ENCODE measurements around the gene ADAT3. TPM values are rescaled to one million over a fixed set of nuclear protein-coding genes. Genes with fewer than 3 reads are reported as not detected.
A peak's percentile ranks its signal among the peaks of the same experiment; 100 is the strongest.

The ADAT3 gene
- total RNA-seq, 1 donor = 4.0 TPM

DNA sequence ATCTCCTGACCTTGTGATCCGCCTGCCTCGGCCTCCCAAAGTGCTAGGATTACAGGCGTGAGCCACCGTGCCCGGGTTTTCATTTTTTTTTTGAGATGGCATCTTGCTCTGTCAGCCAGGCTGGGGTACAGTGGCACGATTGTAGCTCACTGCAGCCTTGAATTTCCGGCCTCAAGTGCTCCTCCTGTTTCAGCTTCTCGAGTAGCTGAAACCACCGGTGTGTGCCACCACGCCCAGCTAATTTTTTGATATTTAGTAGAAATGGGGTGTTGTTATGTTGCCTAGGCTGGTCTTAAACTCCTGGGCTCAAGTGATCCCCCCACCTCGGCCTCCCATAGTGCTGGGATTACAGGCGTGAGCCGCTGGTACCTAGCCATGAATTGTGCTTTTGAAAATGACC lies 5.9 kb downstream of the ADAT3 start:
- no peak for DNase-seq (ENCODE audit: low read depth in 2 of 3, low spot score in 2 of 3)

DNA sequence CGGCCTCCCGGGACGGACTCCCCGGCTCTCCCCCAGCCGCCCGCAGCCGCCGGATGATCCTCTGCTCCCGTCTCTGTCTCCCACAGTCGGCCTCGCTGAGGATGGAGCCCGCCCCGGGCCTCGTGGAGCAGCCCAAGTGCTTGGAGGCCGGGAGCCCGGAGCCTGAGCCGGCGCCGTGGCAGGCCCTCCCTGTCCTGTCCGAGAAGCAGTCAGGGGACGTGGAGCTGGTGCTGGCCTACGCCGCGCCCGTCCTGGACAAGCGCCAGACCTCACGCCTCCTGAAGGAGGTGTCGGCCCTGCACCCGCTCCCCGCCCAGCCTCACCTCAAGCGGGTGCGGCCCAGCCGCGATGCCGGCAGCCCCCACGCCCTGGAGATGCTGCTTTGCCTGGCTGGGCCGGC lies 6.8 kb downstream of the ADAT3 start:
- DNase-seq (ENCODE audit: low read depth in 2 of 3, low spot score in 2 of 3) = no peak

DNA sequence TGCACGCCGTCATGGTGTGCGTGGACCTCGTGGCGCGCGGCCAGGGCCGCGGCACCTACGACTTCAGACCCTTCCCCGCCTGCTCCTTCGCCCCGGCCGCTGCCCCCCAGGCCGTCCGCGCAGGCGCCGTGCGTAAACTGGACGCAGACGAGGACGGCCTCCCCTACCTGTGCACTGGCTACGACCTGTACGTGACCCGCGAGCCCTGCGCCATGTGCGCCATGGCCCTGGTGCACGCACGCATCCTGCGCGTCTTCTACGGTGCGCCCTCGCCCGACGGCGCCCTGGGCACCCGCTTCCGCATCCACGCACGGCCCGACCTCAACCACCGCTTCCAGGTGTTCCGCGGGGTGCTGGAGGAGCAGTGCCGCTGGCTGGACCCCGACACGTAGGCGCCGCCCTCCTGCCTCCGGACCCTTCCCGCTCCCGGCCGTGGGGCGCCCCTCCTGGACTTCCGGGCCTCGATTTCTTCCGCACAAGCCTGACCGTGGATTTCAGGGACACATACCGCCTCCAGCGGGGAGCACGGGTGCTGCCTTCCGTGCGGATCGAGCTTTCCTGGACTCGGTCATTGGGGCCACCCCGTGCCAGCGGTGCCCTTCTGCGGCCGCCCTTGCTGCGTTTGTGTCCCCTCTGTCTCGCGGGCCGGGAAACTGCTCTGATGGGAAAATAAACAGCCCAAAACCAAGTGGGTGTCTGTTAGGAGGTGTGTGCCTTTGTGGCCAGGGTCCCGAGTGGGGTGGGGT lies 7.7 kb downstream of the ADAT3 start:
- no peak for DNase-seq (ENCODE audit: low read depth in 2 of 3, low spot score in 2 of 3)

DNA sequence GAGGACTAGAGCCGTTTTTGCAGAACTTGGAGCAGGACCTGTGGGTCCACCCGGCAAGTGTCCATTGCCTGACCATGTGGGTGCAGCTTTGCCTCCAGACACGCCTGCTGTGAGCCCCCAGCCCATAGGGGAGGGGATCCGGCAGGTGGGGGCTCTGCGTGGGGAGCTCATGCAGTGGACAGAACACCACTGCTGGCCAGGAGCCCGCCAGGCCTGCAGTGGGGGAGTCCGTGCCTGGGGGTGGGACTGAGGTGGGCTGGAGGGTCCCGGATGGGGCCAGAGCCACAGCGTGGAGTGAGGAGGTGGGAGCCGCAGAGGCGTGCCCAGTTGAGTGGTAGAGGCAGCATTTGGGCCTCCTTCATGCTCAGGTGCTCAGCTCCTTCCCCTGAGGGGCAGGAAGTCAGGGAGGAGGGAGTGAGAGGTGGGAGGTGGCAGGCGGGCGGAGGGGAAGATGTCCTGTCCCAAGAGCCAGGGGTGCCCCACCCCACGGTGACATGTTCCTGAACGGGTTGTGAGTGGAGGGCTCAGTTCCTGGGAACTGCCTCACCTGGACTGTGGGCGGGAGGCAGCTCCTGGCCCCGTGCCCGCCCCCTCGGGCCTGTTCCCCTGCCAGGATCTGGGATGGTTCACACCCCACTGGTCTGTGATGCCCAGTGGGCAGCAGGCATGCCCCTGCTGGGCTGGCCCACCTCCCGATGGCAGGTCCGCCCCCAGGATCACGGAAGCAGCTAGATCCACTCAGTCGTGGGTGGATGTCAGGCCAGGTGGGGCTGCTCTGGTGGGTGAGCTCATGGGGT lies 8.8 kb downstream of the ADAT3 start:
- no peak for DNase-seq (ENCODE audit: low read depth in 2 of 3, low spot score in 2 of 3)

DNA sequence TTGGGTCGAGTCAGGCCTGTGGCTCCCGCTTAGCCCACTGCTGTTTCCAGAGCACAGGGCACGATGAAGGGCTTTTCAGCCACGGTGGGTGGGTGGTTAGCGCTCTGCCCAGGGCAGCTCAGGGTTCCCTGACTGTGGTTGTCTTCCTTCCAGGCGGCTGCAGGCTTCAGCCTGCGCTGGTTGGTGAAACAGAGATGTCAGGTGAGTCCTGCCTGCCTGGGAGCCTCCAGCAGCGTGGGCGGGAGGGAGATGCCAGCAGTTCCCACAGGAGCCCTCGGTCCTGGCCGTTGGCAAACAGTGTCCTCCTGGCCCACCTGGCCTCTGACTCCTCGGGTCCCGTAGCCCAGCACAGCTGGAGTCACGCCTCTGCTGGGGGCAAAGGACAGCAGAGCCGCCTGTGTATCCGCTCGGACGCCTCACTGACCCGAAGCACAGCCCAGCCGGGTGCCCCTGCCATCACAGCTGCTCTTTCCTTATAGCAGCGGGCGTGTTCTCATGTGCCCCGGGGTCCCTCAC lies 9.7 kb downstream of the ADAT3 start:
- no peak for DNase-seq (ENCODE audit: low read depth in 2 of 3, low spot score in 2 of 3)

DNA sequence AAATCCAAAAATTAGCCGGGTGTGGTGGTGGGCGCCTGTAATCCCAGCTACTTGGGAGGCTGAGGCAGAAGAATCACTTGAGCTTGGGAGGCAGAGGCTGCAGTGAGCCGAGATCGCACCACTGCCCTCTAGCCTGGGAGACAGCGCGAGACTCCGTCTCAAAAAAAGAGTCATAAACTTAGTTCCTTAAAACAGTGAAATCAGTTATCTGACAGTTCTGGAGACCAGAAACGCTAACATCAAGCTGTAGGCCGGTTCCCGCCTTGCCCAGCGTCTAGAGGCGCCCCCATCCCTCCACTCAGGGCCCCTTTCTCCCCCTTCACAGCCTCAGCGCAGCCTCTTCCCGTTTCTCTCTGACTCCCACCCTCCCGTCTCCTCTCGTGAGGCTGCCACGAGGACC lies 11.9 kb downstream of the ADAT3 start:
- peak in 1 of 3 donors; percentile 67 for DNase-seq (ENCODE audit: low read depth in 2 of 3, low spot score in 2 of 3)

DNA sequence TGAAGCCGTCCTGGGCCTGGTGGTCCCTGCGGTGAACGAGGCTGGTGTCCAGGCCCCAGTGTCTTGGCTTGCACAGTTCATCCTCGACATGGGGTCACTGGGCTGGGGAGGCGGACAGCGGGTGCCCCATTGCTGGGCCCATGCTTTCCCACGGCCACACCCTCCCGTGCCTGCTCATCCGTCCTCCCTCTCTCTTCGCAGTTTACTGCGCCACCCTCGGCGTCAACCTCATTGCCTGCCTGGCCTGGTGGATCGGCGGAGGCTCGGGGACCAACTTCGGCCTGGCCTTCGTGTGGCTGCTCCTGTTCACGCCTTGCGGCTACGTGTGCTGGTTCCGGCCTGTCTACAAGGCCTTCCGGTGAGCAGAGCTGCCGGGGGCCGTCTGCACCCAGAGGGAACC lies 12.7 kb downstream of the ADAT3 start:
- no peak for DNase-seq (ENCODE audit: low read depth in 2 of 3, low spot score in 2 of 3)

DNA sequence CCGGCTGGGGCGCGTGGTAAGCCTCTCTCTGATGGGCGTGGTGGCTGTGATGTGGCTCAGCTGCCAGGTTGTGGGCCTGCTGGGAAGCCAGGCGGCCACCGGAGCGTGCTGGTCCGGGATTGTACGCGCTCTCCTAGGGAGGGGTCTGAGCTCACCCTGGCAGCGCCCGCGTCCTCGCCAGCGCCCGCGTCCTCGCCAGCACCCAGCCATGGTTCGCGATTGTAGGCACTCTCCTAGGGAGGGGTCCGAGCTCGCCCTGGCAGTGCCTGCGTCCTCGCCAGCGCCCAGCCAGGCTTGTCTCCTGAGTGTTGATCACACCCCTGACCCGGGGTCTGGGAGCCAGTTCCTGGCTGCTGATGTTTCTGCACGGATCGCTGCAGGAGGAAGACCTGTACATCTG lies 13.8 kb downstream of the ADAT3 start:
- DNase-seq (ENCODE audit: low read depth in 2 of 3, low spot score in 2 of 3) = no peak

DNA sequence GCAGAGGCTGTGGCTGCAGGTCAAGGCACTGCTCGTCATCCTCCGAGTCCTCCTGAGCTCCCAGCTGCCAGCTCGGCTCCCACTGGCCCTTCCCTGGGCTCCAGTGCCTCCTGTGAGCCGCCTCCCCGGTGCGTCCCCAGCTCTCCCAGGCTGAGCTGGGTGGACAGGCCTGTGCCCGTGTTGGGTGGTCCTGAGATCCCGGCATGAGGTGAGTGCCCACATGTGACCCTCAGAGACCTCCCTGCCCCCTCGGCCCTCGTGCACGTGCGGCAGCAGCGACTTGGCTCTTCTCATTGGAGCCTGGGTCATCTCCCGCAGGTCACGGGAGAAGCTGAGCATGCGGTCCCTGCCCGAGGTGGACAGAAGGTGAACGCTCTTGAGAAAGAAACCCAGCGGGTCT lies 15.4 kb downstream of the ADAT3 start:
- DNase-seq (ENCODE audit: low read depth in 2 of 3, low spot score in 2 of 3) = no peak

DNA sequence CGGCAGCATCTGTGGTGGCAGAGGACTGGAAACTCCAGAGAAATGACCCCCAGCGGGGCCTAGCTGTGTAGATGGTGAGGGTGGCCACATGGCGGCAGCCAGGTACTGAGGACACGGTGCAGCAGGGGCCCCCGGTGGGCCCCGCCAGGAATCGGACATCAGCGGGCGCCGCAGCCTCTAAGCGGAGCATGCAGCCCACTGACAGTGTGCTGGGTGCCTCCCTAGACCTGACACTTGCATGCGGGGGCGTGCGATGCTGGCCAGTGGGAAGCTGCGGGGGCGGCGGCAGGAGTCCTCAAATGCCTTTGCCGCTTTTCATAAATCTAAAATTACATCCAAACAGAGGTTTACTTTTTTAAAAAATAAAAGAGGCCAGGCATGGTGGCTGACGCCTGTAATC lies 16.1 kb downstream of the ADAT3 start:
- DNase-seq (ENCODE audit: low read depth in 2 of 3, low spot score in 2 of 3) = no peak

DNA sequence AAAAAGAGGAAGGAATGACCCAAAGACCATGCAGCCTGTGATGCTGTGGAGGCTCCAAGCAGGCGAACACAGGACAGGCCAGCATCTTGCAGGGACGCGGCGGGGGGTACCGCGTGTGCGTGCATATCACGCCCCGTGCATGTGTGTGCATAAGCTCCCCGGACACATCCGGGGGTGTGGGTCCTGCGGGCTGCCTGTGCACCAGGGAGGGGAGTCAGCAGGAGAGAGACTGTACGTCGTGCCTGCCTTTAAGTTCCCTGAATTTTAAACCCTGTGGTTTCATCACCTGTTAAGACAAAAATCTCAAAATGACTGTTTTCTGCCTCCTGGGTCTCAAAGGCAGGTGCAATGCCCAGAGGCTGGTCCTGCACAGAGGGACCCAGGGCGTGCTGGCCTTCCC lies 16.6 kb downstream of the ADAT3 start:
- no peak for DNase-seq (ENCODE audit: low read depth in 2 of 3, low spot score in 2 of 3)

DNA sequence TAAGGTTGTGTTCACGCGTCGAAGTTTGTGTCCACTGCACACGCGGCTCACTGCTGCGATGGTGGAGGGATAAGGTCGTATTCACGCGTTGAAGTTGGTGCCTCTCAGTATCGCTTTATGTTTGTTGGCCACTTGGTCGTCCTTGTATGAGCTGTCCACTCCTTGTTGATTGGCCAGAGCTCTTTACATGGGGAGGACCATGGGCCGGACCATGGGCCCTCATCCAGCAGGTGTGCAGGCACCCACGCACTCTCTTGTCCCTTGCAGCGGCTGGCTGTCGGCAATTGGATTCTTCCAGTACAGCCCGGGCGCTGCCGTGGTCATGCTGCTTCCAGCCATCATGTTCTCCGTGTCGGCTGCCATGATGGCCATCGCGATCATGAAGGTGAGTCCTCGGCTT lies 17.6 kb downstream of the ADAT3 start:
- DNase-seq (ENCODE audit: low read depth in 2 of 3, low spot score in 2 of 3) = no peak

DNA sequence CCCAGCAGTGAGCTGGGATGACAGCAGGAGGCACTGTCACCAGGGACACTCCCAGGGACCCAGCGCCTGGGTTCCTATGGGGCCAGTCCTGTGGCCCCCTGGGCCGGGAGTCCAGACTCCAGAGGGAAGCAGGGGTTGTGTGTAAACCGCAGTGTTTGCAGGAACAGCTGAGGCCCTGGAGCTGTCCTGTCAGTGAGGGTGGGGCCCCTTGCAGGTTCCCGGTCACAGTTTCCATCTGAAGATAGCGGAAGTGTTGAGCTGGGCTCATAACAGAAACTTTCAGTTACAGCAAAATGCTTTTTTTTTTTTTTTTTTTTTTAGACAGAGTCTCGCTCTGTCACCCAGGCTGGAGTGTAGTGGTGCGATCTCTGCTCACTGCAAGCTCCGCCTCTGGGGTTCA lies 18.1 kb downstream of the ADAT3 start:
- no peak for DNase-seq (ENCODE audit: low read depth in 2 of 3, low spot score in 2 of 3)

DNA sequence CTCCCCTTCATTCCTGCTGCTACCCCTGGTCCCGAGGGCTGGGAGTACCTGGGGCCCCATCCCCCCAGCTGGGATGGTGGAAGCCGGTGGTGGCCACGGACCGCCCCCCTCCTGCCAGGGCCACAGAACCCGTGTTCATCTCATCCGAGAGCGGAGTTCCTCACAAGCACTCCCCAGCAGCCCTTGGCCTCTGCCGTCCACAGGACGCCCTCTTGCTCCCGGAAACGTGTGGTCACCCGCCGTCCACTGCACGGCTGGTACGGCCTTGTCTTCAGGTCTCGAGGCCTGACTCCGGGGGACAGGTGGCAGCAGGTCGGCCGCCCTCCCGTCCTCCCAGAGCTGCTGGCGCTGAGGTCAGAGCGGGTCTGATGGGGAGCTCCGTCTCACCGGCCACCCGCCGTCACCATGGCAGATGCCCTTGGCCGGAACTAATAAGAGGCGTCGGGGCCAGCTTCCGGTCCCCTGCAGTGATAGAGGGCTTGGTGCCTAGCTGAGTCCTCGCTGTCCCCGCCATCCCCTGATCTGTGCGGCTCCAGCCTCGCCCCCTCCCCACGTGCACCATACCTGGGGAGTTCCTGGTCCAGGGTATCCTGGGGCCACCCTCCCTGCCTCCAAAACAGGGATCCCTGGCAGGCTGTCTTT lies 19.2 kb downstream of the ADAT3 start:
- no peak for DNase-seq (ENCODE audit: low read depth in 2 of 3, low spot score in 2 of 3)

DNA sequence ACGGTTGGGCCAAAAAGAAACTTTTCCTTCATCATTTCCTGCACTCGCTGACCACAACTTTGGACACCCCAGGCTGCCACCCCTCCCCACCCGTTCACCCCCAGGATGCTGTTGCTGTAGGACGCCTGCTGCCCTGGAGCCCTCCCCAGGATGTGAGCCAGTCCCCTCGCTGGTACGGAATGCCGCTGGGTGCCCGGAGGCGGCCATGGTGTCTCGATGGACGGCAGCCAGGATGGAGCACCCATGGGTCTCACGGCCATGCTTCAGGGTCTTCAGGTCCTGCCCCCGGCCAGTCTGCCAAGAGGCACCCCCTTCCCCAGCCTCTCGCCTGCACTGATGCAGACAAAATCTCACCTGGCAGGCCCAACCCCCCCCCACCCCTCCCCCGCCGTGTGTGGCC lies 20.3 kb downstream of the ADAT3 start:
- DNase-seq (ENCODE audit: low read depth in 2 of 3, low spot score in 2 of 3) = no peak

DNA sequence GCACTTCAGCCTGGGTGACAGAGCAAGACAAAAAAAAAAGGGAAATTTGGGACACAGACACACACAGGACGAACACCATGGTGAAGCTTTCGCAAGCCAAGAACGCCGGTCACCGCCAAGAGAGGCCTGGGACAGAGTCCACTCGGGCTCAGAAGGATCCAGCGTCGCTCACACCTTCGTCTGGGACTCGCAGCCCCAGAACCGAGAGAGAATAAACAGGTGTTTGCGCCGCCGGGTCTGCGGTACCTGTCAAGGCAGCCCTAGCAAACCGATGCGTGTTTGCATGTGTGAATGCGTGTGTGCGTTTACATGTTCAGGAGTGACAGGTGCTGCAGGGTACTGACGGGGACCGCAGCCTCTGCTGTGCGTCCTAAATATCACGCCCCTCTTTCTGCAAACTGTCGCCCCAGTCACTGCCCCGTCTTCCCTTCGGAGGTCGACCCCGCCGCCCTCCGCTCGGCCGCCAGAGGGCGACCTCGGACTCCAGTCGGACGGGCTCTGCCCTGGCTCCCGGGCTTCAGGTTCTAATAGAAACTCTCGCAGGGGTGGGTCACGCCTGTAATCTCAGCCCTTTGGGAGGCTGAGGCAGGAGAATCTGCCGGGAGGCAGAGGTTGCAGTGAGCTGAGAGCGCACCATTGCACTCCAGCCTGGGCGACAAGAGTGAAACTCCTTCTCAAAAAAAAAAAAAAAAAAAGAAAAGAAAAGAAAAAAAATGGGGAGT lies 24.0 kb downstream of the ADAT3 start:
- peak; percentile 70 to 86 (median 78) for DNase-seq (ENCODE audit: low read depth in 2 of 3, low spot score in 2 of 3)

DNA sequence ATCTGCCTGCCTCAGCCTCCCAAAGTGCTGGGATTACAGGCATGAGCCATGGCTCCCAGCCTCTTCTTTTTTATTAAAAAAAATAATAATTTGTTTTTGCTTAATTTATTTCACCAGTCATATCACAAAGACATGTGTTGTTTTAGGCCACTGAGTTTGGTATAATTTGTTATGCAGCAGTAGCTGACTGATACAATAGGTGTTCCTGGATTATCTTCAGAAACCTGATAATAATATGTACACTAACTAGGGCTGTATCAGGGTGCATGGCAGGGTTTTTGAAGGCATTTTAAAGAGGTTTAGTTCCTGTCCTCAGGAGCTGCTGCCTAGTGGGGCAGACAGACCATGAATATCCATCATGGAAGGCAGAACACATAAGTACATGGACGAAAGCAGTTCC lies 26.2 kb downstream of the ADAT3 start:
- no peak for DNase-seq (ENCODE audit: low read depth in 2 of 3, low spot score in 2 of 3)

DNA sequence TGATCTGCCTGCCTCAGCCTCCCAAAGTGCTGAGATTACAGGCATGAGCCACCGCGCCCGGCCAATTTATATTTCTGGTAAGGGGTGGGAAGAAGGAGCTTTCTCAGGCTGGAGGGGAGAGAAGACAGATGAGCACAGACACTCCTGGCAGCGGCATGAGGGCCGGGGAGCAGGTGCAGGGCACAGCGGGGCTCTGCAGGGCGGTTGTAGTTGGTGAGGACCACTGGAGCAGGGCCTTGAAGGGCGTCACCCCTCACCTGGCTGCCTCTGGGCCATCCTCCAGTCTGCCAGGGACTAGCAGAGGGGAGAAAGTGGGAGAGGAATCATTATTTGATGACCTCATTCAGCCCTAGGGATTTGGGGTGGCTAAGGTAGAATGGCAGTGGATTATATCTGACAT lies 27.2 kb downstream of the ADAT3 start:
- DNase-seq (ENCODE audit: low read depth in 2 of 3, low spot score in 2 of 3) = no peak

DNA sequence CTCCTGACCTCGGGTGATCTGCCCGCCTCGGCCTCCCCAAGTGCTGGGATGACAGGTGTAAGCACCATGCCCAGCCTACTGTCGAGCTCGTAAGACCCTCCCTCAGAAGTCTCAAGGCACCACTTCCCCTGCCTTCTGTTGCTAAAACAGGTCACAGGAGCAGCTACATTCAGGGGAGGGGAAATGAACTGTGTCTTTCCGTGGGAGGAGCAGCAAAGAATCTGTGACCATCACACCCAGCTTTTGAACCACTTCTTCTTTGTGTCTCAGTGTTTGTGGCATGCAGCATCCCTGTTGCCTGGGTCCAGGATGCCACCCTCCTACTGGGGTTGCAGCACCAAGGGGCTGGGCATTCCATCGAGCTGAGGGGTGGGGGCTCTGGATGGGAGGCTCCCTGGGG lies 28.0 kb downstream of the ADAT3 start:
- DNase-seq (ENCODE audit: low read depth in 2 of 3, low spot score in 2 of 3) = no peak

DNA sequence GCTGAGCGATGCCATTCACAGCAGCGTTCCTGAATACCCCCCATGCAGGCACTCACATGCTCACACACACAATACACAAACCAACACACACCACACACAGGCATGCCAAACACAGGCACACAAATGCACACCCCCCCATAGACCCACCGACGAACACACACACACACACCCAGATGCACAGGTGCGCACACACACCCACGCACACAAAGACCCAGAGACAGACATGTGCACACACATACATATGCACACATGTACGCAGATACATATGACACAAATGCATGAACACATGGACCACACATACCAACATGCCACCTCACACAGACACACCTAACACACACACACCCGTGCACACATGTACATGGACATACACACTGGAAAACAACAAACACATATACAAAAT lies 28.7 kb downstream of the ADAT3 start:
- no peak for DNase-seq (ENCODE audit: low read depth in 2 of 3, low spot score in 2 of 3)

Data from hematopoietic multipotent progenitor cell (in vitro differentiated cells).